ENCODE measurements around the gene RPSA. TPM values are rescaled to one million over a fixed set of nuclear protein-coding genes. Genes with fewer than 3 reads are reported as not detected.

Gene RPSA
- total RNA-seq, 1 experiment from 2014 or later = 2,077 TPM

DNA sequence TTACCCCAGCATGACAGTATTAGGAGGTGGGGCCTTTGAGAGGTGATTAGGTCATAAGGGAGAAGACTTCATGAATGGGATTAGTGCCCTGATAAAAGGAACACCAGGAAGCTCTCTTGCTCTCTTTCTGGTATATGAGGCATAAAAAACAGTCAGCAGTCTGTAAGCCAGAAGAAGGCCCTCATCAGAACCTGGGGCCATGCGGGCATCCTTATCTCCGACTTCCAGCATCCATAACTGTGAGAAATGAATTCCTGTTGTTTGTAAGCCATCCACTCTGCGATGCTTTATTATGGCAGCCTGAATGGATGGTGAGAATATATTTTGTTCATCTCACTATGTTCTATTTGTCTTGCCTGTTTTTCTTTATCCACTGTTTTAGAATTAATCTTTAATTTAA, 43.3 kb downstream of the RPSA start:
- Histone ChIP-seq H2BK5ac (ENCODE audit: insufficient read length, low read length) (no peak overlapping the region), H3K9ac (ENCODE audit: extremely low read depth, insufficient read length, low read length) (no peak overlapping the region), H3K4ac (ENCODE audit: low read depth, low read length) (no peak overlapping the region), H2AFZ (ENCODE audit: low read length) (no peak overlapping the region), H3K56ac (ENCODE audit: insufficient read length, low read depth, low read length) (no peak overlapping the region), H4K8ac (replicated peaks; ENCODE audit: insufficient read length, low read depth, low read length) (no peak overlapping the region), H3K79me1 (ENCODE audit: insufficient read depth, low read depth, low read length, poor library complexity, severe bottlenecking) (no peaks in the 10 kb centered on the region), H2AK5ac (ENCODE audit: insufficient read length, low read length) (no peak overlapping the region), H3K4me1 (ENCODE audit: insufficient read depth, low read length) (no peaks in the 10 kb centered on the region), H3K23me2 (ENCODE audit: insufficient read length, low read depth, low read length, poor library complexity, severe bottlenecking) (no peaks in the 10 kb centered on the region), H3K27ac (ENCODE audit: insufficient read length, low read depth, low read length) (no peak overlapping the region), H3K4me2 (ENCODE audit: insufficient read depth, insufficient read length, low read length) (no peak overlapping the region), H2BK15ac (ENCODE audit: low read depth, low read length) (no peak overlapping the region), H3K79me2 (ENCODE audit: insufficient read depth, low read length) (no peaks in the 10 kb centered on the region), H3K23ac (ENCODE audit: insufficient read length, low read depth, low read length) (no peak overlapping the region), H3K9me3 (ENCODE audit: control insufficient read depth, low read depth, low read length) (no peaks in the 10 kb centered on the region), H3K27me3 (ENCODE audit: insufficient read depth, low read length) (no peaks in the 10 kb centered on the region), H3K14ac (ENCODE audit: insufficient read depth, low read length) (no peak overlapping the region), H3T11ph (ENCODE audit: low read length) (no peak overlapping the region), H2BK20ac (ENCODE audit: low read depth, low read length, poor library complexity, severe bottlenecking) (no peak overlapping the region), H4K91ac (ENCODE audit: insufficient read length, low read depth, low read length) (no peak overlapping the region), H3K18ac (ENCODE audit: insufficient read length, low read depth, low read length) (no peak overlapping the region), H2BK120ac (ENCODE audit: low read depth, low read length, poor library complexity, severe bottlenecking) (no peak overlapping the region), H4K5ac (ENCODE audit: insufficient read length, low read depth, low read length) (no peak overlapping the region), H2BK12ac (ENCODE audit: insufficient read length, low read depth, low read length) (no peak overlapping the region), H4K20me1 (ENCODE audit: control insufficient read depth, insufficient read depth, insufficient read length) (no peaks in the 10 kb centered on the region)
- Mint-ChIP-seq H3K4me3 (no peak overlapping the region), H3K9me3 (no peaks in the 10 kb centered on the region), H3K27me3 (ENCODE audit: low read depth) (no peaks in the 10 kb centered on the region; the same call in 1 of the 2 replicates), H3K4me1 (peaks cover 6 to 7% of the 10 kb centered on the region in 2 experiments), H3K27ac (no peak overlapping the region), H3K36me3 (ENCODE audit: insufficient read depth in 1 of 3, low read depth in 3 of 3) (no peaks in the 10 kb centered on the region)
- DNase-seq = no peak
- no peak for TF ChIP-seq CTCF (conservative IDR thresholded peaks at IDR 0.05)
- WGBS (ENCODE audit: extremely low coverage, insufficient read length, low lambda C conversion rate) = no CpG with 5 or more reads among the region's 3 CpGs
